Islet precursor cell (in vitro differentiated cells): ENCODE results near the gene RBM45.

ENCODE experiments used
- DNase-seq: peaks from one replicate; pipeline ENCODE4 v3.0.0-alpha.2; 2018

The RBM45 gene

GRCh38 chr2:178163911-178164310, 51.7 kb downstream of the RBM45 start:
- DNase-seq, result no peak

GRCh38 chr2:178173657-178174056, 61.4 kb downstream of the RBM45 start:
- no peak for DNase-seq

- DNase-seq, result no peak
Measured at GRCh38 chr2:178177066-178177679, 64.9 kb downstream of the RBM45 start.
